Cerebellar cortex (tissue), 1 donor: Measurements from ENCODE around the gene MAPK8IP1.
A peak's percentile ranks its signal among the peaks of the same experiment; 100 is the strongest.
"Not testable (repeated sequence)": the region's sequence is repeated elsewhere in the genome, so short reads cannot be mapped to it uniquely, and the experiment has no call there.

Experiments
- DNase-seq: peaks from one replicate; pipeline ENCODE4 v3.0.0-alpha.2; 2015; ENCODE audit warnings: low spot score

The MAPK8IP1 gene

GRCh38 chr11:45890886-45891550 is 5.6 kb downstream of the MAPK8IP1 start:
- peak; percentile 38 for DNase-seq

GRCh38 chr11:45892856-45893255 is 7.4 kb downstream of the MAPK8IP1 start:
- no peak for DNase-seq

- peak; percentile 43 for DNase-seq
Observed at GRCh38 chr11:45894555-45895247, 9.2 kb downstream of the MAPK8IP1 start.

GRCh38 chr11:45895553-45896259 is 10.3 kb downstream of the MAPK8IP1 start:
- DNase-seq, result no peak

GRCh38 chr11:45896422-45896984 is 11.1 kb downstream of the MAPK8IP1 start:
- DNase-seq, result no peak

GRCh38 chr11:45897556-45897955 is 12.1 kb downstream of the MAPK8IP1 start:
- no peak for DNase-seq

GRCh38 chr11:45899086-45899447 is 13.6 kb downstream of the MAPK8IP1 start:
- DNase-seq, result no peak

GRCh38 chr11:45899448-45900174 is 14.2 kb downstream of the MAPK8IP1 start:
- DNase-seq, result peak; percentile 88

GRCh38 chr11:45900175-45900800 is 14.8 kb downstream of the MAPK8IP1 start:
- not testable (repeated sequence) for DNase-seq

GRCh38 chr11:45900916-45901617 is 15.6 kb downstream of the MAPK8IP1 start:
- peak; percentile 48 for DNase-seq

GRCh38 chr11:45901626-45902025 is 16.2 kb downstream of the MAPK8IP1 start:
- DNase-seq, result peak; percentile 49

GRCh38 chr11:45902452-45903380 is 17.3 kb downstream of the MAPK8IP1 start:
- DNase-seq, result no peak

- DNase-seq, result no peak
Observed at GRCh38 chr11:45904309-45904915, 19.0 kb downstream of the MAPK8IP1 start.

- no peak for DNase-seq
Observed at GRCh38 chr11:45905095-45905494, 19.6 kb downstream of the MAPK8IP1 start.

GRCh38 chr11:45905576-45905975 is 20.1 kb downstream of the MAPK8IP1 start:
- not testable (repeated sequence) for DNase-seq

GRCh38 chr11:45906096-45906682 is 20.7 kb downstream of the MAPK8IP1 start:
- DNase-seq, result no peak

- no peak for DNase-seq
Observed at GRCh38 chr11:45906965-45907611, 21.6 kb downstream of the MAPK8IP1 start, which contains the start of gene FREY1. TSS of gene FREY1 (minus strand) at chr11:45907271. CDS start at chr11:45907245, 26 bp downstream.

- DNase-seq, result peak; percentile 83
Observed at GRCh38 chr11:45907911-45908370, 22.5 kb downstream of the MAPK8IP1 start.
